Stimulated activated CD8-positive, alpha-beta memory T cell treated with anti-CD3 and anti-CD28 coated beads, Interleukin-7, amount 100 ng/mL, for 1 hour (primary cell): Measurements from ENCODE around the gene RNU1-4.
"Not testable (repeated sequence)": the region's sequence is repeated elsewhere in the genome, so short reads cannot be mapped to it uniquely, and the experiment has no call there.

Source experiments
- DNase-seq, 2 donors: peaks; one replicate each; pipeline ENCODE4 v3.0.0-alpha.2; 2020; ENCODE audit warnings: low read depth in 2 of 2

The RNU1-4 gene

DNA sequence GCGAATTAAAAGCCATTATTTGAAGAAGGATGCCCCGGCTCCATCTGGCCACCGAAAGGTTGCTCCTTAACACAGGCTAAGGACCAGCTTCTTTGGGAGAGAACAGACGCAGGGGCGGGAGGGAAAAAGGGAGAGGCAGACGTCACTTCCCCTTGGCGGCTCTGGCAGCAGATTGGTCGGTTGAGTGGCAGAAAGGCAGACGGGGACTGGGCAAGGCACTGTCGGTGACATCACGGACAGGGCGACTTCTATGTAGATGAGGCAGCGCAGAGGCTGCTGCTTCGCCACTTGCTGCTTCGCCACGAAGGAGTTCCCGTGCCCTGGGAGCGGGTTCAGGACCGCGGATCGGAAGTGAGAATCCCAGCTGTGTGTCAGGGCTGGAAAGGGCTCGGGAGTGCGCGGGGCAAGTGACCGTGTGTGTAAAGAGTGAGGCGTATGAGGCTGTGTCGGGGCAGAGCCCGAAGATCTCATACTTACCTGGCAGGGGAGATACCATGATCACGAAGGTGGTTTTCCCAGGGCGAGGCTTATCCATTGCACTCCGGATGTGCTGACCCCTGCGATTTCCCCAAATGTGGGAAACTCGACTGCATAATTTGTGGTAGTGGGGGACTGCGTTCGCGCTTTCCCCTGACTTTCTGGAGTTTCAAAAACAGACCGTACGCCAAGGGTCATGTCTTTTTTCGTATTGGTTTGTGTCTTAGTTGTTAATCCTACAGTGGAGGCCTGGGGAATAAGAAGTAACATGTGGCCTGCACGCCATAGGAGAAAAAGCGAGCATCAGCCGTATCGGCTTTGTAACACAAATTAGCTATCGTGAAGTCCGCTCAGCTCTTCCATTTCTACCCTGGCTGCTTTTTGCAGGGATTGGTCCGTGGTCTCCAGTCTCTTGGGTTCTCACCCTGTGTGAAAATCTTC, at the start of gene RNU1-4:
Gene RNU1-4, plus strand, starts transcription at position 470 of the 918 bp plus-strand sequence.
- DNase-seq: not testable (repeated sequence)

GRCh38 chr1:16690971-16691682, 49.2 kb upstream of the RNU1-4 start:
- DNase-seq: not testable (repeated sequence)

- DNase-seq: not testable (repeated sequence)
These were observed 48.0 kb upstream of the RNU1-4 start for GRCh38 chr1:16692283-16692682.

DNA sequence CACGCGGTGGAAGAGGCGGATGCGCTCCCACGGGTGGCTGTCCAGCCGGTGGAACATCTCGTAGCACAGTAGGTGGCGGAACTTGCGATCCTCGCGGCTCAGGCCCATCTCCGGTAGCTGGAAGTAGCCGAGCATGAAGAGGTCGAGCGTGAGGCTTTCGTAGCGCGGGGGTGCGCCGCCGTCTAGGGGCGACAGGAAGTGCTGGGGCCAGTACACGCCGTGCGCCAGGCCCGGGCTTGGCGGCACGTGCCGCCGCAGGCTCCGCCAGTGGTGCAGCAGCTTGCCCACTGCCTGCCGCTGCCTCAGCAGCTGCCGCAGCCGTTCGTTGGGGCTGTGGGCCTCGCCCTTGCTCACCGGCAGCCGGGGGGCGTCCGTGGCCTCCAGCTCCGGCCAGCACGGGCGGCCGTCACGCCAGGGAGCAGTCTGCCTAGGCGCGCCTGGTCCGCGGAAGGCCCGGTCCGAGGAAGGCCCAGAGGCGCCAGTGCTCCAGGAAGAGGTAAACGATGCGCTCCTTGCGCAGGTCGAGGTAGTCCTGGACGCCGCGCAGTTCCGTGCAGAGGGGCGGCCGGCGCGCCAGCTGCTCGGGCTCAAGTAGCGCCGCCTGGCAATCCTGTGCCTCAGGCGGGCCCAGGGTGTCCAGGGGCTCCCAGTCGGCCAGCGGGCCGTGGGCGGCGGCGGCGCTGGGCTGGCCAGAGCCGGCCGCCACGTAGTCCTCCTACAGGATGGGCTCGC, 47.4 kb upstream of the RNU1-4 start:
- not testable (repeated sequence) for DNase-seq

DNA sequence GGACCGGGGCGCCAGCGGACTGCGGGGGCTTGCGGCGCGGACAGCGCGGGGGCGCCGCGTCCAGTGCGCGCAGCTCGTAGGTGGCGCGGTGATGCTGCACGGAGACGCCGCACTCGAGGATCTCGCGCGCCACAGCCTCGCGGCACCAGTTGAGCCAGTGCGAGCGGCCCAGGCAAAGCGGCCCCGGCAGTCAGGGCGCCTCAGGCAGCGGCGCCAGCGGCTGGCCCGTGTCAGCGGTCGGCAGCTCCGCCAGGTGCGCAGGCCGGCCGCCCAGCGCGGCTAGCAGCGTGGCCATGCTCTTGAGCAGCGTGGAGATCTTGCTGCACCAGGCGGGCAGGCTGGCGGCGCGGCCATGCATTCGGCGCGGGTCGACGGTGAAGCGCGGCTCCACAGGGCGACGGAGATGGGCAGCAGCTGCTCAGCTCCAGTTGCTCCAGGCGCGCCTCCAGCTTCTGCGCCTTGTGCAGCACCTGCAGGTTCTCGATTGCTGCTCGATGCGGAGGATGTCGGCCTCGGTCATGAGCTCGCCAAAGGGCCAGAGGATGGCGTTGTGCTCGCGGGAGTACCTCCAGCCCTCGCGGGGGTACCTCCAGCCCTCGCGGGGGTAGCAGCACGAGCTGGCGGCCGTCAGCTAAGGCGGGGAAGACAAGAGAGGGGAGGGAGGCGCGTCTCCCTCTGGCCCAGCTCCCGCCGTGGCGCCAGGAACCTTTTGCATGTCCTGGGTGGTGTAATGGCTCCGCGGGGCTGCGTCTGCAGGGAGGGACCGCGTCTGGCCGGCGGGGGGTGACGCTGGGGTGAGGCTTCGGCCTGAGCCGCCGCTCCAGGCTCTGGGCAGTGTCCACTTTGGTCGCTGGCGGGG, 46.6 kb upstream of the RNU1-4 start:
- not testable (repeated sequence) for DNase-seq

GRCh38 chr1:16694308-16694702, 46.0 kb upstream of the RNU1-4 start:
- DNase-seq: not testable (repeated sequence)

- not testable (repeated sequence) for DNase-seq
These were observed 43.7 kb upstream of the RNU1-4 start for GRCh38 chr1:16696507-16697150.

DNA sequence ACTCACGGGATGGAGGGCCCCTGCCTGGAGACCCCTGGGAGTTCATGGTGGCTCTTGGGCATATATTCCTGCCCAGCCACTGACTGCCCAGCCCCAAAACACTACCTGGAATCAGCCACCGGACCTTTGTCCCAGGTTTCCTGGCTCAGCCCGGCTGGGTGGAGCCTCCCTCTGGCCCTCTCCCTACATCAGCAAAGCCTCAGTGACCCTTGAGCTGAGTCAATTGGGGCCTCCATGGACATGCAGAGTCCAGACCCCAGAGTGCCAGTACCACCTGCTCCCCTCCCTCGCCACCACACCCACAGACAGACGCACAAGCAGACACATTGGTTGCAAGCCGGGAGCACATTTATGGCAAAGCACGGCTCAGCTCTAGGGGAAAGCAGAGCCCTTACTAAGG, 43.2 kb upstream of the RNU1-4 start:
- DNase-seq: not testable (repeated sequence)

DNA sequence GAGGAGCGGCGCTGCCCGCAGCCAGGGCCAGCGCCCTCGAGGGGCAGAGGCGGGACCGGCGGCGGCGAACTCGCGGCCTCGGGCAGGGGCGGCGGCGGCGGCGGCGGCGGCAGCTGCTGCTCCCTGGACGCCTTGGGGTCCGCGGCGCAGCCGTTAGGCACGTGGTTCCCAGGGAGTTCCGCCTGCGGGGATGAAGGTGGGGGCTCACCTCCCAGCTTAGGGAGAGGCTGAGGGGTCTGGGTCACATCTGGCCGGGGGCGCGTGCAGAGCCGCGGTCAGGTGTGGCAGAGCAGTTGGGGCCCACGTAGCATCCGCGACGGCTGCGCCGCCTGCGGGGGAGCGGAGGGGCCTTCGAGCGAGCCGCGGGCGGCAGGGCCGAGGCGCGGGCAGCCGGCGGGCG, 40.9 kb upstream of the RNU1-4 start:
- not testable (repeated sequence) for DNase-seq

- not testable (repeated sequence) for DNase-seq
These were observed 40.0 kb upstream of the RNU1-4 start for GRCh38 chr1:16700138-16700895.

- not testable (repeated sequence) for DNase-seq
These were observed 39.1 kb upstream of the RNU1-4 start for GRCh38 chr1:16701189-16701588.

GRCh38 chr1:16702280-16702679, 38.0 kb upstream of the RNU1-4 start:
- not testable (repeated sequence) for DNase-seq

- not testable (repeated sequence) for DNase-seq
These were observed 37.2 kb upstream of the RNU1-4 start for GRCh38 chr1:16703141-16703540.

DNA sequence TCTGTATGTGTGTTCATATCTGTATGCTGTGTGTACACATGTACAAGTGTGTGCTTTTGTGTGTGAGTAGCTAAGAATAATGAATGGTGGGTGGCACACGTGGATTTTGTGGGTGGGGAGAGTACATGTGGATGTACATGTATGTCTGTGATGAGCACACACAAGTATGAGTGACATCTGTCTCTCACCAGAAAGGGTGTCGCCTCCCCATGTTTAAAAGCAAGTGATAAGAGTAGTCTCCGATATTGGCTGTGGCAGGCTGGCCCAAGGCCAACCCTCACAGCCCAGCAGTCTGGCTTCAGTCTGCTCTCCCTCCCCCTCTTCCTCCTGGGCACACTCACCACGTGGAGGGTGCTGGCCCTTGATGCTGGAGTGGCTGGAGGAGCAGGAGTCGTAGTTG, 36.7 kb upstream of the RNU1-4 start:
- DNase-seq: not testable (repeated sequence)

GRCh38 chr1:16704076-16704475, 36.2 kb upstream of the RNU1-4 start:
- DNase-seq: not testable (repeated sequence)

GRCh38 chr1:16704502-16705100, 35.7 kb upstream of the RNU1-4 start:
- not testable (repeated sequence) for DNase-seq

- DNase-seq: not testable (repeated sequence)
These were observed 34.0 kb upstream of the RNU1-4 start for GRCh38 chr1:16706302-16706701.

GRCh38 chr1:16707130-16708093, 32.9 kb upstream of the RNU1-4 start:
- DNase-seq: not testable (repeated sequence)
